Adrenal gland (tissue), 12 donors: Measurements from ENCODE around the gene PIK3R4. TPM values are rescaled to one million over a fixed set of nuclear protein-coding genes. Genes with fewer than 3 reads are reported as not detected.

ENCODE experiments used
- DNase-seq, 7 donors: peaks; one replicate each; pipeline ENCODE4 v3.0.0-alpha.2; 2019 to 2020
- H3K27ac ChIP-seq, 5 donors: fragments of 200-600 bp; sonication (generic) in 4 of 5; 1 replicate in 3 of 5; 2 replicates in 2 of 5; pipeline versions ENCODE4 v1.5.1 to v1.8.0; 2016 to 2020; ENCODE audit warnings: mild to moderate bottlenecking in 1 of 5
- H3K27me3 ChIP-seq: fragments of 200-600 bp; 2 replicates; pipeline ENCODE4 v1.8.0; 2021
- H3K36me3 ChIP-seq, 2 donors: fragments of 200-600 bp; replicated peaks in 1 of 2; 1 replicate in 1 of 2; 2 replicates in 1 of 2; pipeline versions ENCODE4 v1.5.1 to v1.8.0; 2018 to 2022
- H3K4me1 ChIP-seq, 2 donors: fragments of 200-600 bp; replicated peaks in 1 of 2; 1 replicate in 1 of 2; 2 replicates in 1 of 2; pipeline versions ENCODE4 v1.5.1 to v1.8.0; 2018 to 2021
- H3K4me3 ChIP-seq, 4 donors: fragments of 200-600 bp; sonication (generic) in 3 of 4; one replicate each; pipeline ENCODE4 v1.5.1; 2016 to 2018
- H3K9me3 ChIP-seq, 3 donors: fragments of 200-600 bp; sonication (generic) in 1 of 3; replicated peaks in 1 of 3; 1 replicate in 2 of 3; 2 replicates in 1 of 3; pipeline versions ENCODE4 v1.5.1 to v1.8.0; 2016 to 2021
- CTCF ChIP-seq, 6 experiments: fragments of 450-650 bp in 4 of 6; fragments of 200-600 bp in 2 of 6; sonication (generic) in 1 of 6; IDR thresholded peaks; 1 replicate in 5 of 6; 2 replicates in 1 of 6; pipeline versions ENCODE4 v1.5.1 to v1.8.0; 2016 to 2021; ENCODE audit warnings: antibody characterized with exemption in 6 of 6, mild to moderate bottlenecking in 2 of 6, moderate library complexity in 1 of 6
- POLR2A ChIP-seq, 2 donors: fragments of 450-650 bp; IDR thresholded peaks; one replicate each; pipeline ENCODE4 v1.6.1; 2017; ENCODE audit warnings: antibody characterized with exemption in 2 of 2, mild to moderate bottlenecking in 2 of 2, moderate library complexity in 1 of 2
- WGBS, 4 donors: extraction: QIAGEN DNeasy Blood & Tissue Kit in 2 of 4; methylation state at CpG; one replicate each; pipeline versions ENCODE4 v1.1.5 to v1.1.7; 2013 to 2017; 5-methylcytosine and 5-hydroxymethylcytosine counted together
- intact Hi-C, 2 donors: fragments of 100-400 bp; cut with DNase I; formaldehyde crosslinking; loops; one replicate each; pipeline versions ENCODE4 v1.14.1 to v1.15.0; 2022 to 2023
- polyA plus RNA-seq, 3 donors: library from polyadenylated mRNA; stranded (reverse); fragments of 200-250 nt in 2 of 3; fragments of 350-450 nt in 1 of 3; fragmentation: Illumina TruSeq in 1 of 3; extraction: RNeasy Lipid Tissue Mini Kit (QIAGEN cat#74804) in 1 of 3; gene quantifications; one replicate each; pipeline ENCODE4 v1.2.3, GENCODE V29; 2013 to 2014
- total RNA-seq, 9 donors: library from RNA; depleted of rRNA in 4 of 9; stranded (reverse); fragments of >200 nt in 4 of 9; fragments of 120-200 nt in 1 of 9; fragmentation: NEBNext Ultra II Directional in 1 of 9; extraction: Animal tissue kit (Norgen Biotek cat#: 25700) in 1 of 9; gene quantifications; one replicate each; pipeline versions ENCODE4 v1.1.0 to v1.2.4, GENCODE V29; 2013 to 2023
- donor health status: healthy with polysubstance abuse.
- donor health status: Bipolar disorder and iron deficiency.
- donor health status: DM: yes; HTN: yes; CAD: no.
- donor health status: DM: no; HTN: no; CAD: no.
- donor health status: DM: no; HTN: no; CAD: no.
- donor health status: DM: yes; HTN: yes; CAD: no.

The PIK3R4 gene
- total and polyA plus RNA-seq, 12 donors = 25.2 to 66.4 (median 29.6) TPM

- no peak for TF ChIP-seq CTCF (IDR thresholded peaks at IDR 0.05)
- no peak for TF ChIP-seq POLR2A (IDR thresholded peaks at IDR 0.05)
- Histone ChIP-seq H3K4me1 (no peaks in the 10 kb centered on the region), H3K27ac (no peak overlapping the region), H3K9me3 (no peaks in the 10 kb centered on the region), H3K4me3 (no peak overlapping the region), H3K27me3 (no peaks in the 10 kb centered on the region), H3K36me3 (peaks cover 0 to 20% of the 10 kb centered on the region in 2 donors)
- intact Hi-C loops = no loop called here
- no peak for DNase-seq
- WGBS, 4 donors = 84 to 88% (median 86%) methylated on average over 4 of the region's 4 CpGs
These were observed 58.5 kb downstream of the PIK3R4 start for GRCh38 chr3:130688015-130688688.

GRCh38 chr3:130687327-130687726, 59.3 kb downstream of the PIK3R4 start:
- Histone ChIP-seq H3K9me3 (no peaks in the 10 kb centered on the region), H3K27me3 (no peaks in the 10 kb centered on the region)
- intact Hi-C loops = no loop called here

DNA sequence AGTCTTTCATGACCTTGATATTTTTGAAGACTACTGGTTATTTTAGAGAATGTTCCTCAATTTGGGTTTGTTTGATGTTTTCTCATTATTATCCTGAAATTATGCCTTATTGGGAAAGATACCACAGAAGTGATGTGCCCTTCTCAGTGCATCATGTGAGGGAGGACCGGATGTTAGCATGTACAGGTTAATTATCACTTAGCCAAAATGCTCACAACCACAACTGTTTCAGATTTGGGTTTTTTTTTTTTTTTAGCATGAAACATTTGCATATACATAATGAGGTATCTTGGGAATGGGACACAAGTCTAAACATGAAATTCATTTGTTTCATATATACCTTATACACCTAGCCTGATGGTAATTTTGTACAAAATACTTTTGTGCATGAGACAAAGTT, 59.8 kb downstream of the PIK3R4 start:
- DNase-seq = no peak
- TF ChIP-seq POLR2A (IDR thresholded peaks at IDR 0.05) = no peak
- no peak for TF ChIP-seq CTCF (IDR thresholded peaks at IDR 0.05)
- Histone ChIP-seq H3K36me3 (peaks cover 0 to 33% of the 10 kb centered on the region in 2 donors), H3K4me3 (no peak overlapping the region), H3K4me1 (no peaks in the 10 kb centered on the region), H3K27me3 (no peaks in the 10 kb centered on the region), H3K27ac (no peak overlapping the region), H3K9me3 (no peaks in the 10 kb centered on the region)
- WGBS, 4 donors = 84 to 100% (median 93%) methylated on average over 1 of the region's 1 CpG
- intact Hi-C loops = no loop called here

More at GRCh38 chr3:130687327-130687726, 59.3 kb downstream of the PIK3R4 start:
- TF ChIP-seq CTCF (IDR thresholded peaks at IDR 0.05) (no peak), POLR2A (IDR thresholded peaks at IDR 0.05) (no peak)
- Histone ChIP-seq H3K4me1 (no peaks in the 10 kb centered on the region), H3K4me3 (no peak overlapping the region), H3K36me3 (peaks cover 0 to 28% of the 10 kb centered on the region in 2 donors), H3K27ac (no peak overlapping the region)
- DNase-seq = no peak

DNA sequence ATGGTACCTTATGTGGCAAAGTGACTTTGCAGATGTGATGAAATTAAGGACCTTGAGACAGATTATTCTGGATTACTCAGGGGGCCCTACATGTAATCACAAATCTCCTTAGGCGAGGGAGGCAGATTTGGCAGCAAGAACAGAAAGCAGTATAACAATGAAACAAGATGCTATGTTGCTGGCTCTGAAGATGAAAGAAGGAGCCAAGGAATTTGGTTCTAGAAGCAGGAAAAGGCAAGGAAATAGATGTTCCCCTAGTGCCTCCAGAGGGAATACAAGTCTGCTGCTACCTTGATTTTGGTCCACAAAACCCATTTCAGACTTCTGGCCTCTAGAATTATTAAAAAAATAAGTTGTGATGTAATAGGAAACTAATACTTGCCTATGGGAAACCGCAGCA, 64.5 kb downstream of the PIK3R4 start:
- Histone ChIP-seq H3K27ac (no peak overlapping the region), H3K4me3 (no peak overlapping the region), H3K36me3 (peaks cover 0 to 47% of the 10 kb centered on the region in 2 donors), H3K9me3 (no peaks in the 10 kb centered on the region), H3K27me3 (no peaks in the 10 kb centered on the region), H3K4me1 (no peaks in the 10 kb centered on the region)
- WGBS, 4 donors = 85 to 97% (median 95%) methylated on average over 2 of the region's 2 CpGs
- DNase-seq = no peak
- intact Hi-C loops = no loop called here
- TF ChIP-seq CTCF (IDR thresholded peaks at IDR 0.05) = no peak
- TF ChIP-seq POLR2A (IDR thresholded peaks at IDR 0.05) = no peak
